Stimulated activated effector memory CD8-positive, alpha-beta T cell treated with anti-CD3 and anti-CD28 coated beads, Interleukin-12 subunit alpha, Interleukin-12 subunit beta, amount 100 ng/mL, for 72 hours (primary cell): ENCODE measurements around the gene ENOX1.

ENCODE experiments used
- ATAC-seq: fragments of 150-1000 bp; cut with Tn5 transposase; 2 replicates; pipeline ENCODE4 v1.10.0; 2021
- DNase-seq, 2 donors: peaks; one replicate each; pipeline ENCODE4 v3.0.0; 2021 to 2022; ENCODE audit warnings: low spot score in 2 of 2
- H3K27ac Mint-ChIP-seq: one replicate; pipeline ENCODE4 v1.8.0; 2022; ENCODE audit warnings: mild to moderate bottlenecking, mixed read lengths
- H3K36me3 Mint-ChIP-seq: one replicate; pipeline ENCODE4 v1.8.0; 2022; ENCODE audit warnings: mild to moderate bottlenecking, mixed read lengths
- H3K4me1 Mint-ChIP-seq: one replicate; pipeline ENCODE4 v1.8.0; 2022; ENCODE audit warnings: mixed read lengths
- H3K4me3 Mint-ChIP-seq: one replicate; pipeline ENCODE4 v1.8.0; 2022; ENCODE audit warnings: mild to moderate bottlenecking, mixed read lengths
- H3K9me3 Mint-ChIP-seq: one replicate; pipeline ENCODE4 v1.8.0; 2022; ENCODE audit warnings: mixed read lengths

ENOX1 gene

GRCh38 chr13:43273362-43273761, 513.4 kb downstream of the ENOX1 start:
- Mint-ChIP-seq H3K36me3 (no peaks in the 10 kb centered on the region), H3K9me3 (no peaks in the 10 kb centered on the region), H3K4me1 (no peaks in the 10 kb centered on the region), H3K27ac (no peak overlapping the region), H3K4me3 (no peak overlapping the region)
- DNase-seq (no peak), ATAC-seq (no peak)

- no peak overlapping the region for H3K4me3 Mint-ChIP-seq
- H3K9me3 Mint-ChIP-seq, result no peaks in the 10 kb centered on the region
- ATAC-seq (no peak), DNase-seq (no peak)
- H3K4me1 Mint-ChIP-seq, result no peaks in the 10 kb centered on the region
- H3K36me3 Mint-ChIP-seq, result no peaks in the 10 kb centered on the region
- no peak overlapping the region for H3K27ac Mint-ChIP-seq
These were observed 513.9 kb downstream of the ENOX1 start for GRCh38 chr13:43272851-43273250.

GRCh38 chr13:43271152-43271551, 515.6 kb downstream of the ENOX1 start:
- Mint-ChIP-seq H3K4me3 (no peak overlapping the region), H3K9me3 (no peaks in the 10 kb centered on the region), H3K4me1 (no peaks in the 10 kb centered on the region), H3K36me3 (no peaks in the 10 kb centered on the region), H3K27ac (no peak overlapping the region)
- ATAC-seq (no peak), DNase-seq (no peak)

- no peak for DNase-seq
- Mint-ChIP-seq H3K27ac (no peak overlapping the region), H3K9me3 (no peaks in the 10 kb centered on the region), H3K4me1 (no peaks in the 10 kb centered on the region), H3K36me3 (no peaks in the 10 kb centered on the region), H3K4me3 (no peak overlapping the region)
- no peak for ATAC-seq
These were observed 516.5 kb downstream of the ENOX1 start for GRCh38 chr13:43270130-43270830.

- ATAC-seq (no peak), DNase-seq (no peak)
These were observed 517.7 kb downstream of the ENOX1 start for GRCh38 chr13:43269037-43269481.

GRCh38 chr13:43268632-43269031, 518.1 kb downstream of the ENOX1 start:
- no peak overlapping the region for H3K27ac Mint-ChIP-seq
- H3K9me3 Mint-ChIP-seq, result no peaks in the 10 kb centered on the region
- DNase-seq, result no peak
- no peaks in the 10 kb centered on the region for H3K36me3 Mint-ChIP-seq
- ATAC-seq, result no peak
- no peaks in the 10 kb centered on the region for H3K4me1 Mint-ChIP-seq
- no peak overlapping the region for H3K4me3 Mint-ChIP-seq

More at GRCh38 chr13:43269037-43269481, 517.7 kb downstream of the ENOX1 start:
- no peak overlapping the region for H3K27ac Mint-ChIP-seq
- no peaks in the 10 kb centered on the region for H3K36me3 Mint-ChIP-seq
- no peaks in the 10 kb centered on the region for H3K9me3 Mint-ChIP-seq
- H3K4me1 Mint-ChIP-seq, result no peaks in the 10 kb centered on the region
- no peak overlapping the region for H3K4me3 Mint-ChIP-seq

GRCh38 chr13:43267916-43268315, 518.9 kb downstream of the ENOX1 start:
- no peaks in the 10 kb centered on the region for H3K9me3 Mint-ChIP-seq
- no peaks in the 10 kb centered on the region for H3K4me1 Mint-ChIP-seq
- H3K36me3 Mint-ChIP-seq, result no peaks in the 10 kb centered on the region
- DNase-seq (no peak), ATAC-seq (no peak)
- H3K4me3 Mint-ChIP-seq, result no peak overlapping the region
- no peak overlapping the region for H3K27ac Mint-ChIP-seq

GRCh38 chr13:43266936-43267615, 519.7 kb downstream of the ENOX1 start:
- Mint-ChIP-seq H3K4me3 (no peak overlapping the region), H3K27ac (no peak overlapping the region), H3K4me1 (no peaks in the 10 kb centered on the region), H3K9me3 (no peaks in the 10 kb centered on the region), H3K36me3 (no peaks in the 10 kb centered on the region)
- no peak for ATAC-seq
- no peak for DNase-seq

- ATAC-seq (no peak), DNase-seq (no peak)
- Mint-ChIP-seq H3K9me3 (no peaks in the 10 kb centered on the region), H3K4me3 (no peak overlapping the region), H3K4me1 (no peaks in the 10 kb centered on the region), H3K27ac (no peak overlapping the region), H3K36me3 (no peaks in the 10 kb centered on the region)
These were observed 521.7 kb downstream of the ENOX1 start for GRCh38 chr13:43265028-43265427.

GRCh38 chr13:43264458-43264857, 522.3 kb downstream of the ENOX1 start:
- no peak overlapping the region for H3K27ac Mint-ChIP-seq
- H3K4me1 Mint-ChIP-seq, result no peaks in the 10 kb centered on the region
- no peak for ATAC-seq
- H3K36me3 Mint-ChIP-seq, result no peaks in the 10 kb centered on the region
- no peaks in the 10 kb centered on the region for H3K9me3 Mint-ChIP-seq
- no peak overlapping the region for H3K4me3 Mint-ChIP-seq
- DNase-seq, result no peak

GRCh38 chr13:43263047-43263446, 523.7 kb downstream of the ENOX1 start:
- Mint-ChIP-seq H3K27ac (no peak overlapping the region), H3K36me3 (no peaks in the 10 kb centered on the region), H3K4me1 (no peaks in the 10 kb centered on the region), H3K9me3 (no peaks in the 10 kb centered on the region), H3K4me3 (no peak overlapping the region)
- no peak for ATAC-seq
- DNase-seq, result no peak

- H3K4me3 Mint-ChIP-seq, result no peak overlapping the region
- no peaks in the 10 kb centered on the region for H3K9me3 Mint-ChIP-seq
- H3K27ac Mint-ChIP-seq, result no peak overlapping the region
- DNase-seq (no peak), ATAC-seq (no peak)
- no peaks in the 10 kb centered on the region for H3K36me3 Mint-ChIP-seq
- H3K4me1 Mint-ChIP-seq, result no peaks in the 10 kb centered on the region
These were observed 525.8 kb downstream of the ENOX1 start for GRCh38 chr13:43260999-43261398.

- H3K36me3 Mint-ChIP-seq, result no peaks in the 10 kb centered on the region
- no peaks in the 10 kb centered on the region for H3K4me1 Mint-ChIP-seq
- H3K4me3 Mint-ChIP-seq, result no peak overlapping the region
- no peaks in the 10 kb centered on the region for H3K9me3 Mint-ChIP-seq
- H3K27ac Mint-ChIP-seq, result no peak overlapping the region
- no peak for DNase-seq
- ATAC-seq, result peak; percentile 45
These were observed 528.0 kb downstream of the ENOX1 start for GRCh38 chr13:43258771-43259170.

GRCh38 chr13:43257765-43258164, 529.0 kb downstream of the ENOX1 start:
- Mint-ChIP-seq H3K36me3 (no peaks in the 10 kb centered on the region), H3K4me3 (no peak overlapping the region), H3K27ac (no peak overlapping the region), H3K4me1 (no peaks in the 10 kb centered on the region), H3K9me3 (no peaks in the 10 kb centered on the region)
- no peak for DNase-seq
- ATAC-seq, result peak; percentile 13

- Mint-ChIP-seq H3K36me3 (no peaks in the 10 kb centered on the region), H3K4me1 (no peaks in the 10 kb centered on the region), H3K9me3 (no peaks in the 10 kb centered on the region), H3K27ac (no peak overlapping the region), H3K4me3 (no peak overlapping the region)
- ATAC-seq (no peak), DNase-seq (no peak)
These were observed 534.8 kb downstream of the ENOX1 start for GRCh38 chr13:43251961-43252360.

- ATAC-seq, result no peak
- peaks cover 5% of the 10 kb centered on the region for H3K4me1 Mint-ChIP-seq
- H3K9me3 Mint-ChIP-seq, result no peaks in the 10 kb centered on the region
- H3K36me3 Mint-ChIP-seq, result no peaks in the 10 kb centered on the region
- DNase-seq, result no peak
- H3K27ac Mint-ChIP-seq, result no peak overlapping the region
- no peak overlapping the region for H3K4me3 Mint-ChIP-seq
These were observed 540.4 kb downstream of the ENOX1 start for GRCh38 chr13:43246382-43246781.
